ENCODE results near the gene ARHGEF10L. TPM values are rescaled to one million over a fixed set of nuclear protein-coding genes. Genes with fewer than 3 reads are reported as not detected.
A peak's percentile ranks its signal among the peaks of the same experiment; 100 is the strongest.
"Not testable (repeated sequence)": the region's sequence is repeated elsewhere in the genome, so short reads cannot be mapped to it uniquely, and the experiment has no call there.

Gene ARHGEF10L
- total and polyA plus RNA-seq, 4 donors = 15.0 to 43.4 (median 24.3) TPM

- 71 to 88% methylated on average over 8 of the region's 8 CpGs for WGBS, 2 donors
- TF ChIP-seq, protein P1, sequence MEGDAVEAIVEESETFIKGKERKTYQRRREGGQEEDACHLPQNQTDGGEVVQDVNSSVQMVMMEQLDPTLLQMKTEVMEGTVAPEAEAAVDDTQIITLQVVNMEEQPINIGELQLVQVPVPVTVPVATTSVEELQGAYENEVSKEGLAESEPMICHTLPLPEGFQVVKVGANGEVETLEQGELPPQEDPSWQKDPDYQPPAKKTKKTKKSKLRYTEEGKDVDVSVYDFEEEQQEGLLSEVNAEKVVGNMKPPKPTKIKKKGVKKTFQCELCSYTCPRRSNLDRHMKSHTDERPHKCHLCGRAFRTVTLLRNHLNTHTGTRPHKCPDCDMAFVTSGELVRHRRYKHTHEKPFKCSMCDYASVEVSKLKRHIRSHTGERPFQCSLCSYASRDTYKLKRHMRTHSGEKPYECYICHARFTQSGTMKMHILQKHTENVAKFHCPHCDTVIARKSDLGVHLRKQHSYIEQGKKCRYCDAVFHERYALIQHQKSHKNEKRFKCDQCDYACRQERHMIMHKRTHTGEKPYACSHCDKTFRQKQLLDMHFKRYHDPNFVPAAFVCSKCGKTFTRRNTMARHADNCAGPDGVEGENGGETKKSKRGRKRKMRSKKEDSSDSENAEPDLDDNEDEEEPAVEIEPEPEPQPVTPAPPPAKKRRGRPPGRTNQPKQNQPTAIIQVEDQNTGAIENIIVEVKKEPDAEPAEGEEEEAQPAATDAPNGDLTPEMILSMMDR (IDR thresholded peaks at IDR 0.05; ENCODE audit: control extremely low read depth, extremely low read depth) = no peak
- no peak for ATAC-seq (ENCODE audit: insufficient read depth, low FRiP score)
- no peak overlapping the region for H3K4me3 ChIP-seq
- peaks cover 0 to 3% (median 0%) of the 10 kb centered on the region in 5 donors for H3K4me1 ChIP-seq (ENCODE audit: control insufficient read depth in 5 of 5, insufficient read depth in 5 of 5, low read length in 5 of 5)
- peaks cover 3 to 30% (median 6%) of the 10 kb centered on the region in 4 donors for H3K36me3 ChIP-seq (ENCODE audit: control insufficient read depth in 4 of 4, insufficient read depth in 4 of 4, low read length in 4 of 4)
- DNase-seq = no peak
- H3K9me3 ChIP-seq (ENCODE audit: control insufficient read depth in 4 of 4, insufficient read depth in 3 of 4, low read length in 3 of 4) = no peaks in the 10 kb centered on the region
- peak overlapping the region in 1 of 2 donors; percentile 71 for H3K27ac ChIP-seq (ENCODE audit: low read depth in 1 of 2, low read length in 1 of 2)
- no peak overlapping the region for H3K9ac ChIP-seq (ENCODE audit: insufficient read depth in 1 of 2, low read length in 2 of 2)
- H3K27me3 ChIP-seq (ENCODE audit: control insufficient read depth in 3 of 3, insufficient read depth in 3 of 3, low read length in 2 of 3) = no peaks in the 10 kb centered on the region
These were observed 85.2 kb downstream of the ARHGEF10L start for GRCh38 chr1:17624611-17625233.

DNA sequence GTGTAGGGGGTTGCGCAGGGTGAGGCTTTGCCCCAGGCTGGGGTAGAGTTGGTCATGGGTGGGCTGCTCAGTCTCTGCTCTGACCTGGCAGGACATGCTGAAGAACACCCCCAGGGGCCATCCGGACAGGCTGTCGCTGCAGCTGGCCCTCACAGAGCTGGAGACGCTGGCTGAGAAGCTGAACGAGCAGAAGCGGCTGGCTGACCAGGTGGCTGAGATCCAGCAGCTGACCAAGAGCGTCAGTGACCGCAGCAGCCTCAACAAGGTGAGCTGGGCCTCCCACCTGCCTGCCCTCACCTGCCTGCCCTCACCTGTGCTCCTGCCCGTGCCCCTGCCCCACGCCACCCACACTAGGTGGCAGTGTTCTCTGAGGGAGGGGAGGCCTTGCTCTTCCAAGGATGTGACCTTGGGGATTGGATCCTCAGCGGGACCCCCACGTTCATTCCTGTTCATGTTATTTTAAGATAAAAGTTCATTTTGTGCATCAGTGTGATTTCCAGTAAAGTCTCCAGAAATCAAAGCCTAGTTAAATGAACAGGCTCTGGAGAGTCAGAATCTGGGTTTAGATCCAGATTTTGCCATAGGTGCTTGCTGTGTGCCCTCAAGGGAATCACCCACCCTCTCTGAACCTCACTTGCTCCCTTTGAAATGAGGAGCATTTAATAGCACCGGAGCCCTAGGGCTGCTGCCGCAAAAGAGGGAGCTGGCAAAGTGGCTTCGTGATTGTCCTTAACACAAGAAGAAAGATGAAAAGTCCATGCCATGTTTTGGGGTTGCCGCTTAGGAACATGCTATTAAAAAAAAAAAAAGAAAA, 87.9 kb downstream of the ARHGEF10L start:
- H3K9ac ChIP-seq (ENCODE audit: insufficient read depth in 1 of 2, low read length in 2 of 2) = no peak overlapping the region
- H3K4me3 ChIP-seq = no peak overlapping the region
- TF ChIP-seq, protein P1 (IDR thresholded peaks at IDR 0.05; ENCODE audit: control extremely low read depth, extremely low read depth) = no peak
- H3K27ac ChIP-seq (ENCODE audit: low read depth in 1 of 2, low read length in 1 of 2) = no peak overlapping the region
- DNase-seq (no peak), ATAC-seq (ENCODE audit: insufficient read depth, low FRiP score) (no peak)
- H3K27me3 ChIP-seq (ENCODE audit: control insufficient read depth in 3 of 3, insufficient read depth in 3 of 3, low read length in 2 of 3) = no peaks in the 10 kb centered on the region
- WGBS, 2 donors = 89 to 94% methylated on average over 16 of the region's 16 CpGs
- peaks cover 5 to 36% (median 6%) of the 10 kb centered on the region in 4 donors for H3K36me3 ChIP-seq (ENCODE audit: control insufficient read depth in 4 of 4, insufficient read depth in 4 of 4, low read length in 4 of 4)
- no peaks in the 10 kb centered on the region for H3K9me3 ChIP-seq (ENCODE audit: control insufficient read depth in 4 of 4, insufficient read depth in 3 of 4, low read length in 3 of 4)
- no peaks in the 10 kb centered on the region for H3K4me1 ChIP-seq (ENCODE audit: control insufficient read depth in 5 of 5, insufficient read depth in 5 of 5, low read length in 5 of 5)

DNA sequence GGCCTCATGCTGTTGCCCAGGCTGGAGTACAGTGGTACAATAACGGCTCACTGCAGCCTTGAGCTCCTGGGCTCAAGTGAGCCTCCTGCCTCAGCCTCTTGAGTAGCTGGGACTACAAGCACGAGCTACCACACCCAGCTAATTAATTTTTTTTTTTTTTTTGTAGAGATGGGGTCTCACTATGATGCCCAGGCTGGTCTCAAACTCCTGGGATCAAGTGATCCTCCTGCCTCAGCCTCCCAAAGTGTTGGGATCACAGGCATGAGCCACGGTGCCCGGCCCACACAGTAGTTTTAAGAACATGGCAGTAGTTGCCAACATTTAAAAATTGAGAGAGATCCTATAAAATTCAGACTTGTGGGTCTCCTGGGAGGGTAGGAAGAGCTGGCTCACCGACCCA, 89.5 kb downstream of the ARHGEF10L start:
- not testable (repeated sequence) for H3K9me3 ChIP-seq (ENCODE audit: control insufficient read depth in 4 of 4, insufficient read depth in 3 of 4, low read length in 3 of 4)

DNA sequence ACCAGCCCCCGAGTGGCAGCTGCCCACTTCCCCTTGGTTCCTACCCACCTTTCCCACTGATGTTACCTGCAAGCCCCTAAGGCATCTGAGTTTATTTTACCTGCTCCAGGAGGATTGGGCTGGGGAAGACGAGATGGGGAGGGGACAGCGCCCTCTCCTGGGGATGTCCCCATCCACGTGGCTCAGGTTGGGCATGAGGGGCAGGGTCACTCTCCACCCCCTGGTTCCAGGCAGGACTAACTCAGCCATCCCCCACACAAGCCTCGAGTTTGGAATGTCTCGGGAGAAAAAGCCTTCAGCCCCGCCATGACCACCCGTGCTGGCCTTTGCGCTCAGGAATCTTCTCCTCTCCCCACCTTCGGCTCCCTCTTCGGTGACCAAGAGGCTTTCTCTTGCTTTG, 90.0 kb downstream of the ARHGEF10L start:
- Histone ChIP-seq H3K4me3 (no peak overlapping the region), H3K4me1 (ENCODE audit: control insufficient read depth in 5 of 5, insufficient read depth in 5 of 5, low read length in 5 of 5) (no peaks in the 10 kb centered on the region), H3K27me3 (ENCODE audit: control insufficient read depth in 3 of 3, insufficient read depth in 3 of 3, low read length in 2 of 3) (no peaks in the 10 kb centered on the region), H3K27ac (ENCODE audit: low read depth in 1 of 2, low read length in 1 of 2) (peak overlapping the region in 1 of 2 donors; percentile 50), H3K9me3 (ENCODE audit: control insufficient read depth in 4 of 4, insufficient read depth in 3 of 4, low read length in 3 of 4) (no peaks in the 10 kb centered on the region), H3K9ac (ENCODE audit: insufficient read depth in 1 of 2, low read length in 2 of 2) (no peak overlapping the region), H3K36me3 (ENCODE audit: control insufficient read depth in 4 of 4, insufficient read depth in 4 of 4, low read length in 4 of 4) (peaks cover 3 to 32% (median 5%) of the 10 kb centered on the region in 4 donors)
- TF ChIP-seq, protein P1 (IDR thresholded peaks at IDR 0.05; ENCODE audit: control extremely low read depth, extremely low read depth) = no peak
- DNase-seq (no peak), ATAC-seq (ENCODE audit: insufficient read depth, low FRiP score) (no peak)
- 75 to 76% methylated on average over 11 of the region's 11 CpGs for WGBS, 2 donors

More for the DNA sequence above, 89.5 kb downstream of the ARHGEF10L start:
- not testable (repeated sequence) for H3K4me1 ChIP-seq (ENCODE audit: control insufficient read depth in 5 of 5, insufficient read depth in 5 of 5, low read length in 5 of 5); H3K9ac ChIP-seq (ENCODE audit: insufficient read depth in 1 of 2, low read length in 2 of 2); H3K4me3 ChIP-seq; ATAC-seq (ENCODE audit: insufficient read depth, low FRiP score); H3K27me3 ChIP-seq (ENCODE audit: control insufficient read depth in 3 of 3, insufficient read depth in 3 of 3, low read length in 2 of 3); DNase-seq
- Histone ChIP-seq H3K36me3 (ENCODE audit: control insufficient read depth in 4 of 4, insufficient read depth in 4 of 4, low read length in 4 of 4) (peaks cover 3 to 33% (median 6%) of the 10 kb centered on the region in 4 donors), H3K27ac (ENCODE audit: low read depth in 1 of 2, low read length in 1 of 2) (peak overlapping the region in 1 of 2 donors; percentile 50)
- WGBS, 2 donors = 80 to 93% methylated on average over 5 of the region's 5 CpGs

Data from lung (tissue), 12 donors.